K562 (cell line): ENCODE measurements around the gene LYPD5. TPM values are rescaled to one million over a fixed set of nuclear protein-coding genes. Genes with fewer than 3 reads are reported as not detected.

Experiments
- FOXK1 ChIP-seq: sonication (generic); formaldehyde crosslinking; IDR thresholded peaks from 2 replicates; pipeline ENCODE4 v1.8.0; 2022; ENCODE audit warnings: missing genetic modification reagents, mild to moderate bottlenecking, borderline replicate concordance
- HDGF ChIP-seq: fragments of 450-650 bp; IDR thresholded peaks from 2 replicates; pipeline ENCODE4 v1.6.1; 2016
- IFI16 ChIP-seq: fragments of 250-450 bp; sonication (Bioruptor Pico); IDR thresholded peaks from 2 replicates; pipeline ENCODE4 v2.1.2; 2022; ENCODE audit warnings: mild to moderate bottlenecking, inconsistent platforms
- NONO ChIP-seq, 2 experiments: fragments of 200-400 bp in 1 of 2; fragments of 450-650 bp in 1 of 2; formaldehyde crosslinking in 1 of 2; IDR thresholded peaks; 2 replicates each; pipeline ENCODE4 v1.6.1; 2017; ENCODE audit warnings: low read depth in 2 of 2, mild to moderate bottlenecking in 2 of 2, moderate library complexity in 2 of 2, low read length in 1 of 2
- SMARCA5 ChIP-seq: fragments of 450-650 bp; IDR thresholded peaks from 2 replicates; pipeline ENCODE4 v1.6.1; 2016
- XRCC3 ChIP-seq: fragments of 450-650 bp; IDR thresholded peaks from 2 replicates; pipeline ENCODE4 v1.6.1; 2017; ENCODE audit warnings: mild to moderate bottlenecking, moderate library complexity
- ZBED1 ChIP-seq: IDR thresholded peaks from 2 replicates; pipeline ENCODE4 v1.6.1; 2014
- ZNF133 ChIP-seq: fragments of 250-450 bp; sonication (Bioruptor Pico); IDR thresholded peaks from 2 replicates; pipeline ENCODE4 v1.4.0; 2020; ENCODE audit warnings: mild to moderate bottlenecking
- polyA plus RNA-seq, 8 experiments: library from polyadenylated mRNA; depleted of rRNA in 4 of 8; stranded (reverse) in 5 of 8; unstranded in 3 of 8; fragments of >200 nt; fragmentation: Nextera tagmentation in 2 of 8; fragmentation: Illumina TruSeq in 1 of 8; extraction: Ambion mirVana in 2 of 8; extraction: Trizol in 1 of 8; gene quantifications; 2 replicates each; pipeline versions ENCODE4 v1.2.1 to v1.2.3, GENCODE V29; 2011 to 2014; ENCODE audit warnings: inconsistent platforms in 1 of 8, missing spikeins in 1 of 8
- total RNA-seq, 7 experiments: library from RNA; depleted of rRNA in 6 of 7; stranded (reverse); fragments of >200 nt in 6 of 7; fragmentation: Illumina TruSeq in 2 of 7; extraction: Trizol in 2 of 7; gene quantifications; 2 replicates each; pipeline versions ENCODE4 v1.2.1 to v1.2.3, GENCODE V29; 2011 to 2021; ENCODE audit warnings: low replicate concordance in 1 of 7
- TF ChIP-seq, protein P1 (sequence below), 2 experiments: fragments of 450-650 bp in 1 of 2; sonication (generic) in 1 of 2; formaldehyde crosslinking in 1 of 2; IDR thresholded peaks in 1 of 2; conservative IDR thresholded peaks in 1 of 2; 2 replicates each; pipeline versions ENCODE4 v1.6.1 to v1.8.1; 2016 to 2023; ENCODE audit warnings: mild to moderate bottlenecking in 2 of 2, moderate library complexity in 2 of 2, inconsistent platforms in 1 of 2, missing genetic modification reagents in 1 of 2
- TF ChIP-seq, protein P2 (sequence below): fragments of 200-800 bp; sonication (Bioruptor generic); IDR thresholded peaks from 2 replicates; pipeline ENCODE4 v1.6.1; 2016; ENCODE audit warnings: missing genetic modification characterization, missing compliant biosample characterization
- TF ChIP-seq, protein P3 (sequence below): sonication (generic); formaldehyde crosslinking; IDR thresholded peaks from 2 replicates; pipeline ENCODE4 v1.8.0; 2022; ENCODE audit warnings: missing genetic modification reagents, mild to moderate bottlenecking, moderate library complexity, borderline replicate concordance

Gene LYPD5
- total and polyA plus RNA-seq, 9 of the 15 experiments (the other 6 are each of a cell fraction or from before 2014, with no cell fraction given) = 0.03 to 0.22 (median 0.10) TPM; not detected in 3

GRCh38 chr19:43775299-43775890 lies 26.9 kb downstream of the LYPD5 start (continued):
- TF ChIP-seq, protein P1, sequence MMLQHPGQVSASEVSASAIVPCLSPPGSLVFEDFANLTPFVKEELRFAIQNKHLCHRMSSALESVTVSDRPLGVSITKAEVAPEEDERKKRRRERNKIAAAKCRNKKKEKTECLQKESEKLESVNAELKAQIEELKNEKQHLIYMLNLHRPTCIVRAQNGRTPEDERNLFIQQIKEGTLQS (IDR thresholded peaks at IDR 0.05) = no peak
- TF ChIP-seq, protein P1 (CRISPR knock-in tag; conservative IDR thresholded peaks at IDR 0.05) = no peak
- TF ChIP-seq, protein P2, sequence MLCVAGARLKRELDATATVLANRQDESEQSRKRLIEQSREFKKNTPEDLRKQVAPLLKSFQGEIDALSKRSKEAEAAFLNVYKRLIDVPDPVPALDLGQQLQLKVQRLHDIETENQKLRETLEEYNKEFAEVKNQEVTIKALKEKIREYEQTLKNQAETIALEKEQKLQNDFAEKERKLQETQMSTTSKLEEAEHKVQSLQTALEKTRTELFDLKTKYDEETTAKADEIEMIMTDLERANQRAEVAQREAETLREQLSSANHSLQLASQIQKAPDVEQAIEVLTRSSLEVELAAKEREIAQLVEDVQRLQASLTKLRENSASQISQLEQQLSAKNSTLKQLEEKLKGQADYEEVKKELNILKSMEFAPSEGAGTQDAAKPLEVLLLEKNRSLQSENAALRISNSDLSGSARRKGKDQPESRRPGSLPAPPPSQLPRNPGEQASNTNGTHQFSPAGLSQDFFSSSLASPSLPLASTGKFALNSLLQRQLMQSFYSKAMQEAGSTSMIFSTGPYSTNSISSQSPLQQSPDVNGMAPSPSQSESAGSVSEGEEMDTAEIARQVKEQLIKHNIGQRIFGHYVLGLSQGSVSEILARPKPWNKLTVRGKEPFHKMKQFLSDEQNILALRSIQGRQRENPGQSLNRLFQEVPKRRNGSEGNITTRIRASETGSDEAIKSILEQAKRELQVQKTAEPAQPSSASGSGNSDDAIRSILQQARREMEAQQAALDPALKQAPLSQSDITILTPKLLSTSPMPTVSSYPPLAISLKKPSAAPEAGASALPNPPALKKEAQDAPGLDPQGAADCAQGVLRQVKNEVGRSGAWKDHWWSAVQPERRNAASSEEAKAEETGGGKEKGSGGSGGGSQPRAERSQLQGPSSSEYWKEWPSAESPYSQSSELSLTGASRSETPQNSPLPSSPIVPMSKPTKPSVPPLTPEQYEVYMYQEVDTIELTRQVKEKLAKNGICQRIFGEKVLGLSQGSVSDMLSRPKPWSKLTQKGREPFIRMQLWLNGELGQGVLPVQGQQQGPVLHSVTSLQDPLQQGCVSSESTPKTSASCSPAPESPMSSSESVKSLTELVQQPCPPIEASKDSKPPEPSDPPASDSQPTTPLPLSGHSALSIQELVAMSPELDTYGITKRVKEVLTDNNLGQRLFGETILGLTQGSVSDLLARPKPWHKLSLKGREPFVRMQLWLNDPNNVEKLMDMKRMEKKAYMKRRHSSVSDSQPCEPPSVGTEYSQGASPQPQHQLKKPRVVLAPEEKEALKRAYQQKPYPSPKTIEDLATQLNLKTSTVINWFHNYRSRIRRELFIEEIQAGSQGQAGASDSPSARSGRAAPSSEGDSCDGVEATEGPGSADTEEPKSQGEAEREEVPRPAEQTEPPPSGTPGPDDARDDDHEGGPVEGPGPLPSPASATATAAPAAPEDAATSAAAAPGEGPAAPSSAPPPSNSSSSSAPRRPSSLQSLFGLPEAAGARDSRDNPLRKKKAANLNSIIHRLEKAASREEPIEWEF (CRISPR knock-in tag) = no peak
- TF ChIP-seq HDGF = peak; percentile 58; the same call in 1 of the 2 replicates
- no peak for TF ChIP-seq FOXK1 (CRISPR knock-in tag)
- TF ChIP-seq SMARCA5 = peak; percentile 96
- no peak for TF ChIP-seq ZNF133 (CRISPR knock-in tag)
- no peak for TF ChIP-seq NONO (IDR thresholded peaks at IDR 0.05; ENCODE audit: low read depth in 2 of 2, low read length in 1 of 2)
- no peak for TF ChIP-seq ZBED1
- no peak for TF ChIP-seq XRCC3
- TF ChIP-seq IFI16 = no peak
- TF ChIP-seq, protein P3, sequence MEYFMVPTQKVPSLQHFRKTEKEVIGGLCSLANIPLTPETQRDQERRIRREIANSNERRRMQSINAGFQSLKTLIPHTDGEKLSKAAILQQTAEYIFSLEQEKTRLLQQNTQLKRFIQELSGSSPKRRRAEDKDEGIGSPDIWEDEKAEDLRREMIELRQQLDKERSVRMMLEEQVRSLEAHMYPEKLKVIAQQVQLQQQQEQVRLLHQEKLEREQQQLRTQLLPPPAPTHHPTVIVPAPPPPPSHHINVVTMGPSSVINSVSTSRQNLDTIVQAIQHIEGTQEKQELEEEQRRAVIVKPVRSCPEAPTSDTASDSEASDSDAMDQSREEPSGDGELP (CRISPR knock-in tag) = no peak
